Skin epidermis (tissue), 12 donors: ENCODE results near the gene MCM8.
A peak's percentile ranks its signal among the peaks of the same experiment; 100 is the strongest.
"Not testable (repeated sequence)": the region's sequence is repeated elsewhere in the genome, so short reads cannot be mapped to it uniquely, and the experiment has no call there.

Experiments used
- H3K27ac ChIP-seq, 21 experiments: fragments of 200-600 bp; sonication (generic) in 11 of 21; one replicate each; pipeline ENCODE4 v1.5.0; 2020; ENCODE audit warnings: mild to moderate bottlenecking in 3 of 21, inconsistent platforms in 2 of 21, moderate library complexity in 2 of 21
- H3K4me3 ChIP-seq, 7 experiments: fragments of 200-600 bp; sonication (generic) in 2 of 7; one replicate each; pipeline ENCODE4 v1.5.0; 2020; ENCODE audit warnings: inconsistent platforms in 2 of 7, mild to moderate bottlenecking in 2 of 7, moderate library complexity in 1 of 7

Gene MCM8

GRCh38 chr20:5991623-5992441, 41.4 kb downstream of the MCM8 start:
- no peak overlapping the region for H3K4me3 ChIP-seq
- H3K27ac ChIP-seq, result no peak overlapping the region

- Histone ChIP-seq H3K4me3 (no peak overlapping the region), H3K27ac (no peak overlapping the region)
Observed at GRCh38 chr20:5996765-5997164, 46.3 kb downstream of the MCM8 start.

GRCh38 chr20:5999783-6000182, 49.3 kb downstream of the MCM8 start:
- H3K27ac ChIP-seq, result no peak overlapping the region
- H3K4me3 ChIP-seq, result no peak overlapping the region

GRCh38 chr20:6000871-6001270, 50.4 kb downstream of the MCM8 start:
- no peak overlapping the region for H3K27ac ChIP-seq
- H3K4me3 ChIP-seq, result no peak overlapping the region

- peak overlapping the region; percentile 56 to 94 (median 90) for H3K27ac ChIP-seq
- H3K4me3 ChIP-seq, result peak overlapping the region; percentile 63 to 96 (median 83)
Observed at GRCh38 chr20:6006603-6006949, 56.1 kb downstream of the MCM8 start.

- peak overlapping the region; percentile 63 to 96 (median 83) for H3K4me3 ChIP-seq
- H3K27ac ChIP-seq, result peak overlapping the region in 2 of 21 experiments; percentile 86 to 91
Observed at GRCh38 chr20:6007094-6007528, 56.7 kb downstream of the MCM8 start.

GRCh38 chr20:6007529-6008103, 57.2 kb downstream of the MCM8 start:
- peak overlapping the region in 4 of 7 experiments; percentile 80 to 96 (median 89) for H3K4me3 ChIP-seq
- H3K27ac ChIP-seq, result no peak overlapping the region

- Histone ChIP-seq H3K4me3 (no peak overlapping the region), H3K27ac (no peak overlapping the region)
Observed at GRCh38 chr20:6008254-6008653, 57.8 kb downstream of the MCM8 start.

GRCh38 chr20:6012179-6012578, 61.7 kb downstream of the MCM8 start:
- Histone ChIP-seq H3K4me3 (no peak overlapping the region), H3K27ac (no peak overlapping the region)

GRCh38 chr20:6014017-6014416, 63.6 kb downstream of the MCM8 start:
- no peak overlapping the region for H3K4me3 ChIP-seq
- no peak overlapping the region for H3K27ac ChIP-seq

- no peak overlapping the region for H3K4me3 ChIP-seq
- no peak overlapping the region for H3K27ac ChIP-seq
Observed at GRCh38 chr20:6014957-6015356, 64.5 kb downstream of the MCM8 start.

GRCh38 chr20:6017467-6017866, 67.0 kb downstream of the MCM8 start:
- Histone ChIP-seq H3K4me3 (no peak overlapping the region), H3K27ac (no peak overlapping the region)

GRCh38 chr20:6017880-6018279, 67.4 kb downstream of the MCM8 start:
- Histone ChIP-seq H3K4me3 (no peak overlapping the region), H3K27ac (no peak overlapping the region)

- no peak overlapping the region for H3K4me3 ChIP-seq
Observed at GRCh38 chr20:6024768-6025167, 74.3 kb downstream of the MCM8 start.

GRCh38 chr20:6026051-6026450, 75.6 kb downstream of the MCM8 start:
- H3K4me3 ChIP-seq, result no peak overlapping the region
- no peak overlapping the region for H3K27ac ChIP-seq

More at GRCh38 chr20:6024768-6025167, 74.3 kb downstream of the MCM8 start:
- no peak overlapping the region for H3K27ac ChIP-seq

GRCh38 chr20:6028818-6029217, 78.4 kb downstream of the MCM8 start:
- Histone ChIP-seq H3K27ac (no peak overlapping the region), H3K4me3 (no peak overlapping the region)

- Histone ChIP-seq H3K4me3 (no peak overlapping the region), H3K27ac (no peak overlapping the region)
Observed at GRCh38 chr20:6029538-6029937, 79.1 kb downstream of the MCM8 start.

- H3K27ac ChIP-seq, result no peak overlapping the region
Observed at GRCh38 chr20:6030453-6031080, 80.1 kb downstream of the MCM8 start.

GRCh38 chr20:6032907-6033306, 82.5 kb downstream of the MCM8 start:
- not testable (repeated sequence) for H3K27ac ChIP-seq, H3K4me3 ChIP-seq

More at GRCh38 chr20:6030453-6031080, 80.1 kb downstream of the MCM8 start:
- H3K4me3 ChIP-seq, result no peak overlapping the region

GRCh38 chr20:6034134-6034969, 83.9 kb downstream of the MCM8 start:
- Histone ChIP-seq H3K4me3 (no peak overlapping the region), H3K27ac (no peak overlapping the region)
